ENCODE data around the gene SERTAD3. TPM values are rescaled to one million over a fixed set of nuclear protein-coding genes. Genes with fewer than 3 reads are reported as not detected.

Gene SERTAD3
- total RNA-seq = 38.4 TPM
- 29.9 TPM for polyA plus RNA-seq (ENCODE audit: insufficient read depth, low read depth, low replicate concordance)
- long read RNA-seq, donor 1, transcript SERTAD3-201 (2 exons, 1,734 nt) = major isoform, 8 of 9 reads
- long read RNA-seq, donor 1, partial matches to known transcripts = 0 of 9 reads
- long read RNA-seq, donor 1, other reads (novel, unspliced or antisense) = 0 of 9 reads
- long read RNA-seq, donor 2, transcript SERTAD3-201 (2 exons, 1,734 nt) = major isoform, 6 of 7 reads
- long read RNA-seq, donor 2, partial matches to known transcripts = 0 of 7 reads
- long read RNA-seq, donor 2, other reads (novel, unspliced or antisense) = 0 of 7 reads
- long read RNA-seq, donor 3, transcript SERTAD3-201 (2 exons, 1,734 nt) = major isoform, 10 of 10 reads
- long read RNA-seq, donor 3, partial matches to known transcripts = 0 of 10 reads
- long read RNA-seq, donor 3, other reads (novel, unspliced or antisense) = 0 of 10 reads
- long read RNA-seq, donor 4, transcript SERTAD3-201 (2 exons, 1,734 nt) = major isoform, 5 of 7 reads
- long read RNA-seq, donor 4, partial matches to known transcripts = 0 of 7 reads
- long read RNA-seq, donor 4, other reads (novel, unspliced or antisense) = 0 of 7 reads
- long read RNA-seq, donor 5, partial matches to known transcripts = 0 of 1 reads
- long read RNA-seq, donor 5, other reads (novel, unspliced or antisense) = 0 of 1 reads
- long read RNA-seq, donor 6, transcript SERTAD3-201 (2 exons, 1,734 nt) = major isoform, 6 of 6 reads
- long read RNA-seq, donor 6, partial matches to known transcripts = 0 of 6 reads
- long read RNA-seq, donor 6, other reads (novel, unspliced or antisense) = 0 of 6 reads
- long read RNA-seq, donor 7, transcript SERTAD3-201 (2 exons, 1,734 nt) = major isoform, 19 of 24 reads
- long read RNA-seq, donor 7, partial matches to known transcripts = 0 of 24 reads
- long read RNA-seq, donor 7, other reads (novel, unspliced or antisense) = 4 of 24 reads
- long read RNA-seq, donor 8, transcript SERTAD3-201 (2 exons, 1,734 nt) = major isoform, 5 of 5 reads
- long read RNA-seq, donor 8, partial matches to known transcripts = 0 of 5 reads
- long read RNA-seq, donor 8, other reads (novel, unspliced or antisense) = 0 of 5 reads
- long read RNA-seq, donor 9, transcript SERTAD3-201 (2 exons, 1,734 nt) = major isoform, 6 of 6 reads
- long read RNA-seq, donor 9, partial matches to known transcripts = 0 of 6 reads
- long read RNA-seq, donor 9, other reads (novel, unspliced or antisense) = 0 of 6 reads
- long read RNA-seq, donor 10, partial matches to known transcripts = 0 of 4 reads
- long read RNA-seq, donor 10, other reads (novel, unspliced or antisense) = 0 of 4 reads

- Histone ChIP-seq H3K27ac (ENCODE audit: low read depth in 2 of 2, low read length in 2 of 2) (peak within 1 kb of the TSS; percentile 96 to 99), H3K4me1 (ENCODE audit: control insufficient read depth in 2 of 3, insufficient read depth in 2 of 3, low read depth in 1 of 3, low read length in 3 of 3) (peaks cover 7 to 10% (median 8%) of the 10 kb centered on the region in 3 donors), H3K9ac (ENCODE audit: low read length in 3 of 3) (peak within 1 kb of the TSS; percentile 98 to 100 (median 99)), H3K9me3 (ENCODE audit: control insufficient read depth in 2 of 3, insufficient read depth in 1 of 3, low read length in 3 of 3) (no peaks in the 10 kb centered on the region), H3K4me3 (ENCODE audit: low read length in 3 of 3) (peak within 1 kb of the TSS; percentile 93 to 100 (median 98)), H3K36me3 (ENCODE audit: control insufficient read depth in 2 of 3, insufficient read depth in 3 of 3, low read length in 3 of 3) (peaks cover 5 to 25% (median 11%) of the 10 kb centered on the region in 3 donors), H3K27me3 (ENCODE audit: control insufficient read depth, insufficient read depth, low read length) (no peaks in the 10 kb centered on the region)
- intact Hi-C loops (cut with DNase I) = no loop called here
- DNase-seq (peak; percentile 97 to 99 (median 99)), FAIRE-seq (no peak)
- no peak for TF ChIP-seq CTCF (IDR thresholded peaks at IDR 0.05; ENCODE audit: borderline replicate concordance, extremely low read depth, insufficient read depth)
These were observed at the start of gene SERTAD3 for GRCh38 chr19:40444000-40444824. Gene SERTAD3, minus strand, starts transcription at chr19:40444335. Its CDS starts 2,255 bp downstream, at chr19:40442080.

GRCh38 chr19:40493778-40494177, 49.6 kb upstream of the SERTAD3 start:
- Histone ChIP-seq H3K27me3 (ENCODE audit: control insufficient read depth, insufficient read depth, low read length) (no peaks in the 10 kb centered on the region), H3K36me3 (ENCODE audit: control insufficient read depth in 2 of 3, insufficient read depth in 3 of 3, low read length in 3 of 3) (no peaks in the 10 kb centered on the region), H3K4me3 (ENCODE audit: low read length in 3 of 3) (no peak overlapping the region), H3K9ac (ENCODE audit: low read length in 3 of 3) (no peak overlapping the region), H3K9me3 (ENCODE audit: control insufficient read depth in 2 of 3, insufficient read depth in 1 of 3, low read length in 3 of 3) (peaks cover 0 to 2% (median 0%) of the 10 kb centered on the region in 3 donors), H3K27ac (ENCODE audit: low read depth in 2 of 2, low read length in 2 of 2) (no peak overlapping the region), H3K4me1 (ENCODE audit: control insufficient read depth in 2 of 3, insufficient read depth in 2 of 3, low read depth in 1 of 3, low read length in 3 of 3) (no peaks in the 10 kb centered on the region)
- intact Hi-C loops (cut with DNase I) = no loop called here
- no peak for TF ChIP-seq CTCF (IDR thresholded peaks at IDR 0.05; ENCODE audit: borderline replicate concordance, extremely low read depth, insufficient read depth)
- no peak for FAIRE-seq
- peak in 1 of 5 donors; percentile 22 for DNase-seq

GRCh38 chr19:40492274-40492673, 48.1 kb upstream of the SERTAD3 start:
- H3K36me3 ChIP-seq (ENCODE audit: control insufficient read depth in 2 of 3, insufficient read depth in 3 of 3, low read length in 3 of 3) = no peaks in the 10 kb centered on the region
- H3K4me3 ChIP-seq (ENCODE audit: low read length in 3 of 3) = no peak overlapping the region
- DNase-seq = no peak

More at GRCh38 chr19:40492274-40492673, 48.1 kb upstream of the SERTAD3 start:
- no peak for FAIRE-seq
- Histone ChIP-seq H3K4me1 (ENCODE audit: control insufficient read depth in 2 of 3, insufficient read depth in 2 of 3, low read depth in 1 of 3, low read length in 3 of 3) (no peaks in the 10 kb centered on the region), H3K27me3 (ENCODE audit: control insufficient read depth, insufficient read depth, low read length) (no peaks in the 10 kb centered on the region), H3K9me3 (ENCODE audit: control insufficient read depth in 2 of 3, insufficient read depth in 1 of 3, low read length in 3 of 3) (peaks cover 0 to 2% (median 0%) of the 10 kb centered on the region in 3 donors), H3K9ac (ENCODE audit: low read length in 3 of 3) (no peak overlapping the region), H3K27ac (ENCODE audit: low read depth in 2 of 2, low read length in 2 of 2) (no peak overlapping the region)
- TF ChIP-seq CTCF (IDR thresholded peaks at IDR 0.05; ENCODE audit: borderline replicate concordance, extremely low read depth, insufficient read depth) = no peak
- intact Hi-C loops (cut with DNase I) = no loop called here

Measured in kidney (tissue), 22 donors.